HL-60 (cell line): ENCODE measurements around the gene HAL.

Experiments
- DNase-seq, 2 experiments: peaks; one replicate each; pipeline ENCODE4 v3.0.0-alpha.2; 2010 to 2020; ENCODE audit warnings: low read depth in 1 of 2, low spot score in 1 of 2
- H3K27ac ChIP-seq: fragments of 250-450 bp; sonication (Bioruptor Pico); replicated peaks from 2 replicates; pipeline ENCODE4 v1.5.1; 2020; ENCODE audit warnings: mild to moderate bottlenecking, moderate library complexity
- H3K27me3 ChIP-seq: fragments of 250-450 bp; sonication (Bioruptor Pico); 2 replicates; pipeline ENCODE4 v1.5.1; 2021; ENCODE audit warnings: mild to moderate bottlenecking, moderate library complexity; ENCODE audit not compliant: insufficient read depth, poor library complexity, severe bottlenecking
- H3K4me3 ChIP-seq: replicated peaks from 2 replicates; pipeline ENCODE4 v1.5.1; 2011; ENCODE audit warnings: mild to moderate bottlenecking, control low read depth, low read length; ENCODE audit not compliant: insufficient read depth
- CTCF ChIP-seq: IDR thresholded peaks from one replicate; pipeline ENCODE4 v1.5.1; 2011; ENCODE audit warnings: low read length, control low read depth, inconsistent platforms; ENCODE audit not compliant: insufficient read depth
- GABPA ChIP-seq: IDR thresholded peaks from 2 replicates; pipeline ENCODE4 v1.6.1; 2012; ENCODE audit warnings: low read depth
- POLR2AphosphoS5 ChIP-seq: IDR thresholded peaks from 2 replicates; pipeline ENCODE4 v1.6.1; 2012; ENCODE audit warnings: low read depth
- REST ChIP-seq: IDR thresholded peaks from 2 replicates; pipeline ENCODE4 v1.6.1; 2012; ENCODE audit warnings: low read depth; ENCODE audit not compliant: insufficient replicate concordance
- SPI1 ChIP-seq: IDR thresholded peaks from 2 replicates; pipeline ENCODE4 v1.6.1; 2012; ENCODE audit warnings: low read depth, mild to moderate bottlenecking, borderline replicate concordance

Gene HAL

GRCh38 chr12:96000858-96001257, 4.7 kb upstream of the HAL start:
- TF ChIP-seq SPI1 (no peak), GABPA (no peak), POLR2AphosphoS5 (no peak)
- no peak for DNase-seq
- no peak overlapping the region for H3K27ac ChIP-seq
- H3K27me3 ChIP-seq = no peaks in the 10 kb centered on the region
- no peak overlapping the region for H3K4me3 ChIP-seq

GRCh38 chr12:95999484-95999883, 3.3 kb upstream of the HAL start:
- Histone ChIP-seq H3K27ac (no peak overlapping the region), H3K27me3 (no peaks in the 10 kb centered on the region), H3K4me3 (no peak overlapping the region)
- DNase-seq = no peak
- TF ChIP-seq REST (no peak), CTCF (no peak), SPI1 (no peak), POLR2AphosphoS5 (no peak)

GRCh38 chr12:95998611-95999286, 2.6 kb upstream of the HAL start:
- TF ChIP-seq CTCF (peak; percentile 85), POLR2AphosphoS5 (no peak)
- peak; percentile 40 to 74 for DNase-seq
- Histone ChIP-seq H3K4me3 (no peak overlapping the region), H3K27me3 (no peaks in the 10 kb centered on the region), H3K27ac (0 out of 2 replicates have a peak overlapping the region, but pooled peaks have one; percentile 2)

- Histone ChIP-seq H3K27ac (peak overlapping the region; percentile 21), H3K27me3 (no peaks in the 10 kb centered on the region), H3K4me3 (no peak overlapping the region)
- DNase-seq = no peak
- no peak for TF ChIP-seq GABPA
- TF ChIP-seq SPI1 = no peak
- no peak for TF ChIP-seq REST
- TF ChIP-seq POLR2AphosphoS5 = no peak
- no peak for TF ChIP-seq CTCF
Observed at GRCh38 chr12:95997911-95998510, 1.9 kb upstream of the HAL start.
